SK-N-SH (cell line): Measurements from ENCODE around the gene FOXA1. TPM values are rescaled to one million over a fixed set of nuclear protein-coding genes. Genes with fewer than 3 reads are reported as not detected.

ENCODE experiments used
- CTCF ChIA-PET: fragments of 300-600, 350-600 bp; formaldehyde crosslinking; extraction: SDS; loops from one replicate; lab custom pipeline; 2021; lab: Yijun Ruan, JAX
- POLR2A ChIA-PET: fragments of 350-600 bp; sonication (Branson Sonifier 250); formaldehyde crosslinking; extraction: SDS; loops from one replicate; lab custom pipeline; 2020; ENCODE audit warnings: antibody characterized with exemption, inconsistent platforms; lab: Yijun Ruan, JAX
- DNase-seq: peaks from one replicate; pipeline ENCODE4 v3.0.0; 2012
- H2AFZ ChIP-seq: fragments of 200-600 bp; sonication (generic); 2 replicates; pipeline ENCODE4 v1.8.1; 2016; ENCODE audit warnings: antibody characterized with exemption, mild to moderate bottlenecking, low read depth
- H3F3A ChIP-seq: fragments of 200-600 bp; sonication (generic); replicated peaks from 2 replicates; pipeline ENCODE3; 2016; ENCODE audit warnings: antibody characterized with exemption, mild to moderate bottlenecking; ENCODE audit not compliant: insufficient read depth
- H3K27ac ChIP-seq, 2 experiments: fragments of 200-500 bp in 1 of 2; fragments of 200-600 bp in 1 of 2; sonication (Bioruptor generic) in 1 of 2; sonication (generic), shearing (Covaris generic) in 1 of 2; 2 replicates each; pipeline versions ENCODE4 v1.5.1 to v1.6.1; 2014 to 2016; ENCODE audit warnings: low read depth in 2 of 2, inconsistent platforms in 1 of 2, low read length in 1 of 2, mild to moderate bottlenecking in 1 of 2, mixed read lengths in 1 of 2
- H3K27me3 ChIP-seq: fragments of 200-600 bp; sonication (generic), shearing (Covaris generic); 2 replicates; pipeline ENCODE4 v1.6.1; 2016; ENCODE audit warnings: mixed run types; ENCODE audit not compliant: insufficient read depth
- H3K36me3 ChIP-seq, 2 experiments: fragments of 200-500 bp in 1 of 2; fragments of 200-600 bp in 1 of 2; sonication (Bioruptor generic) in 1 of 2; sonication (generic) in 1 of 2; replicated peaks in 1 of 2; 2 replicates each; pipeline versions ENCODE3 to v1.5.1; 2014 to 2016; ENCODE audit warnings: low read length in 1 of 2, mild to moderate bottlenecking in 1 of 2; ENCODE audit not compliant: insufficient read depth in 2 of 2, control insufficient read depth in 1 of 2
- H3K4me1 ChIP-seq, 2 experiments: fragments of 200-500 bp in 1 of 2; fragments of 200-600 bp in 1 of 2; sonication (Bioruptor generic) in 1 of 2; sonication (generic), shearing (Covaris generic) in 1 of 2; 2 replicates each; pipeline versions ENCODE4 v1.5.1 to v1.6.1; 2014 to 2016; ENCODE audit warnings: low read depth in 1 of 2, low read length in 1 of 2, mixed run types in 1 of 2; ENCODE audit not compliant: insufficient read depth in 2 of 2, control insufficient read depth in 1 of 2
- H3K4me2 ChIP-seq: fragments of 200-600 bp; sonication (generic), shearing (Covaris generic); 2 replicates; pipeline ENCODE4 v1.6.1; 2017; ENCODE audit warnings: mixed run types
- H3K4me3 ChIP-seq, 2 experiments: fragments of 200-500 bp in 1 of 2; fragments of 200-600 bp in 1 of 2; sonication (Bioruptor generic) in 1 of 2; sonication (generic), shearing (Covaris generic) in 1 of 2; 2 replicates each; pipeline versions ENCODE4 v1.5.1 to v1.8.1; 2014 to 2016; ENCODE audit warnings: low read depth in 2 of 2, inconsistent platforms in 1 of 2, low read length in 1 of 2, mild to moderate bottlenecking in 1 of 2, mixed read lengths in 1 of 2, moderate library complexity in 1 of 2
- H3K79me2 ChIP-seq: fragments of 200-600 bp; sonication (generic); 2 replicates; pipeline ENCODE4 v1.8.1; 2017; ENCODE audit warnings: mild to moderate bottlenecking; ENCODE audit not compliant: insufficient read depth
- H3K9ac ChIP-seq: fragments of 200-600 bp; sonication (generic); 2 replicates; pipeline ENCODE4 v1.6.1; 2017; ENCODE audit warnings: mixed run types
- H3K9me2 ChIP-seq: fragments of 200-600 bp; sonication (generic); 2 replicates; pipeline ENCODE4 v1.6.1; 2017; ENCODE audit warnings: mixed run types
- H3K9me3 ChIP-seq: fragments of 200-600 bp; sonication (generic); 2 replicates; pipeline ENCODE4 v1.6.1; 2017; ENCODE audit warnings: mixed run types, mild to moderate bottlenecking, moderate library complexity
- H4K20me1 ChIP-seq: fragments of 200-600 bp; sonication (generic); 2 replicates; pipeline ENCODE4 v1.6.1; 2017; ENCODE audit warnings: mild to moderate bottlenecking, mixed run types; ENCODE audit not compliant: insufficient read depth
- FOSL2 ChIP-seq: IDR thresholded peaks from 2 replicates; pipeline ENCODE4 v1.4.0; 2012; ENCODE audit warnings: low read depth, mild to moderate bottlenecking, moderate library complexity, borderline replicate concordance
- FOXJ3 ChIP-seq: sonication (generic); formaldehyde crosslinking; IDR thresholded peaks from 2 replicates; pipeline ENCODE4 v1.5.1; 2020; ENCODE audit warnings: mild to moderate bottlenecking, missing genetic modification reagents
- FOXM1 ChIP-seq: IDR thresholded peaks from 2 replicates; pipeline ENCODE4 v1.4.0; 2012; ENCODE audit warnings: low read depth, mild to moderate bottlenecking
- GATA2 ChIP-seq: sonication (generic); formaldehyde crosslinking; IDR thresholded peaks from 2 replicates; pipeline ENCODE4 v1.5.0; 2020; ENCODE audit warnings: mild to moderate bottlenecking, missing genetic modification reagents
- MEF2A ChIP-seq: IDR thresholded peaks from 2 replicates; pipeline ENCODE4 v1.4.0; 2012; ENCODE audit warnings: low read depth, borderline replicate concordance
- NFIC ChIP-seq: IDR thresholded peaks from 2 replicates; pipeline ENCODE4 v1.4.0; 2012; ENCODE audit warnings: borderline replicate concordance
- RAD21 ChIP-seq: IDR thresholded peaks from 2 replicates; pipeline ENCODE4 v1.6.1; 2012; ENCODE audit warnings: mild to moderate bottlenecking, low read length
- RCOR1 ChIP-seq: fragments of 150-350 bp; IDR thresholded peaks from 2 replicates; pipeline ENCODE4 v1.6.1; 2017; ENCODE audit warnings: antibody characterized with exemption, low read length
- RXRA ChIP-seq: IDR thresholded peaks from 2 replicates; pipeline ENCODE4 v1.4.0; 2012; ENCODE audit warnings: low read depth, mild to moderate bottlenecking, borderline replicate concordance
- SIN3A ChIP-seq: IDR thresholded peaks from 2 replicates; pipeline ENCODE4 v1.6.1; 2012; ENCODE audit warnings: low read depth, mild to moderate bottlenecking, low read length, moderate library complexity, borderline replicate concordance
- SMC3 ChIP-seq: IDR thresholded peaks from 2 replicates; pipeline ENCODE4 v1.6.1; 2012; ENCODE audit warnings: low read depth, low read length, improper control_type of control experiment
- TAF1 ChIP-seq: IDR thresholded peaks from 2 replicates; pipeline ENCODE4 v1.6.1; 2012; ENCODE audit warnings: low read depth, mild to moderate bottlenecking, low read length, moderate library complexity, borderline replicate concordance
- TEAD4 ChIP-seq: IDR thresholded peaks from 2 replicates; pipeline ENCODE4 v1.4.0; 2012; ENCODE audit warnings: mild to moderate bottlenecking, borderline replicate concordance; ENCODE audit not compliant: insufficient read depth
- YY1 ChIP-seq: IDR thresholded peaks from 2 replicates; pipeline ENCODE4 v1.4.0; 2012; ENCODE audit warnings: low read depth, mild to moderate bottlenecking
- whole genome bisulfite sequencing: methylation state at CpG from one replicate; pipeline ENCODE4 v1.1.6; 2017; ENCODE audit warnings: low lambda C conversion rate; 5-methylcytosine and 5-hydroxymethylcytosine counted together
- polyA plus RNA-seq, 3 experiments: library from polyadenylated mRNA; depleted of rRNA; stranded (reverse); fragments of >200 nt; gene quantifications; 2 replicates each; pipeline ENCODE4 v1.2.3, GENCODE V29; 2012
- TF ChIP-seq, protein P1 (sequence below): IDR thresholded peaks from 2 replicates; pipeline ENCODE4 v1.4.0; 2012; ENCODE audit warnings: low read depth
- TF ChIP-seq, protein P2 (sequence below): IDR thresholded peaks from 2 replicates; pipeline ENCODE4; 2012
- TF ChIP-seq, protein P3 (sequence below): fragments of 200-600 bp; sonication (generic); IDR thresholded peaks from 2 replicates; pipeline ENCODE4 v1.6.1; 2017; ENCODE audit warnings: antibody characterized with exemption, mild to moderate bottlenecking, moderate library complexity
- TF ChIP-seq, protein P4 (sequence below): fragments of 150-350 bp; IDR thresholded peaks from 2 replicates; pipeline ENCODE4 v1.6.1; 2016; ENCODE audit warnings: mild to moderate bottlenecking, low read depth, low read length
- TF ChIP-seq, protein P5 (sequence below): IDR thresholded peaks from 2 replicates; pipeline ENCODE4 v1.4.0; 2012; ENCODE audit warnings: low read depth, borderline replicate concordance

FOXA1 gene
- polyA plus RNA-seq, 1 of the 3 experiments (the other 2 are of a cell fraction) = not detected

DNA sequence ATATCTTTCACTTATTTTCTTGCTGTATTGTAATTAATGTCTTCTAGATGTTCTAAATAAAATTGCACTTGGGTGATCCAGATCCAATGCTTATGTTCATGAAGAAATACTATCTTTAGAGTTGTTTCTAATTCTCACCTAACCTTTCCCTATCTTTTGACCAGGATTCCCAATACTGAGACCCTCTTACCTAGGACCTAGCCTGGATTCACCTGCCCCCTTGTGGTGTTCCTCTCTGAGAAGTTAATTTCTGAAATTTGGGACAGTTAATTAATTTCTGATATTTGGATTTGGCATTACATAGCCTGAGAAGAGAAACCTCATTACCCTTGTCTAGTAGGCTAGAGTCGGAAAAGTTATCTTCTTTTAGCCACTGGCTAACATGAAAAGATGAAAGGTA lies 29.5 kb downstream of the FOXA1 start:
- Histone ChIP-seq H3K4me2 (no peak overlapping the region), H3F3A (no peaks in the 10 kb centered on the region), H3K9me3 (no peaks in the 10 kb centered on the region), H3K4me3 (no peak overlapping the region), H3K27ac (no peak overlapping the region), H3K4me1 (no peaks in the 10 kb centered on the region), H3K79me2 (no peaks in the 10 kb centered on the region), H3K36me3 (no peaks in the 10 kb centered on the region), H4K20me1 (no peaks in the 10 kb centered on the region), H2AFZ (no peak overlapping the region), H3K9me2 (no peaks in the 10 kb centered on the region), H3K9ac (no peak overlapping the region), H3K27me3 (no peaks in the 10 kb centered on the region)
- no peak for DNase-seq
- TF ChIP-seq FOSL2 (no peak), TAF1 (no peak), RAD21 (no peak), RXRA (no peak), SIN3A (no peak), FOXJ3 (CRISPR knock-in tag) (no peak)
- TF ChIP-seq, protein P1, sequence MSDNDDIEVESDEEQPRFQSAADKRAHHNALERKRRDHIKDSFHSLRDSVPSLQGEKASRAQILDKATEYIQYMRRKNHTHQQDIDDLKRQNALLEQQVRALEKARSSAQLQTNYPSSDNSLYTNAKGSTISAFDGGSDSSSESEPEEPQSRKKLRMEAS = no peak
- TF ChIP-seq, protein P2, sequence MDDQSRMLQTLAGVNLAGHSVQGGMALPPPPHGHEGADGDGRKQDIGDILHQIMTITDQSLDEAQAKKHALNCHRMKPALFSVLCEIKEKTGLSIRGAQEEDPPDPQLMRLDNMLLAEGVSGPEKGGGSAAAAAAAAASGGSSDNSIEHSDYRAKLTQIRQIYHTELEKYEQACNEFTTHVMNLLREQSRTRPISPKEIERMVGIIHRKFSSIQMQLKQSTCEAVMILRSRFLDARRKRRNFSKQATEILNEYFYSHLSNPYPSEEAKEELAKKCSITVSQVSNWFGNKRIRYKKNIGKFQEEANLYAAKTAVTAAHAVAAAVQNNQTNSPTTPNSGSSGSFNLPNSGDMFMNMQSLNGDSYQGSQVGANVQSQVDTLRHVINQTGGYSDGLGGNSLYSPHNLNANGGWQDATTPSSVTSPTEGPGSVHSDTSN = no peak
- TF ChIP-seq, protein P3, sequence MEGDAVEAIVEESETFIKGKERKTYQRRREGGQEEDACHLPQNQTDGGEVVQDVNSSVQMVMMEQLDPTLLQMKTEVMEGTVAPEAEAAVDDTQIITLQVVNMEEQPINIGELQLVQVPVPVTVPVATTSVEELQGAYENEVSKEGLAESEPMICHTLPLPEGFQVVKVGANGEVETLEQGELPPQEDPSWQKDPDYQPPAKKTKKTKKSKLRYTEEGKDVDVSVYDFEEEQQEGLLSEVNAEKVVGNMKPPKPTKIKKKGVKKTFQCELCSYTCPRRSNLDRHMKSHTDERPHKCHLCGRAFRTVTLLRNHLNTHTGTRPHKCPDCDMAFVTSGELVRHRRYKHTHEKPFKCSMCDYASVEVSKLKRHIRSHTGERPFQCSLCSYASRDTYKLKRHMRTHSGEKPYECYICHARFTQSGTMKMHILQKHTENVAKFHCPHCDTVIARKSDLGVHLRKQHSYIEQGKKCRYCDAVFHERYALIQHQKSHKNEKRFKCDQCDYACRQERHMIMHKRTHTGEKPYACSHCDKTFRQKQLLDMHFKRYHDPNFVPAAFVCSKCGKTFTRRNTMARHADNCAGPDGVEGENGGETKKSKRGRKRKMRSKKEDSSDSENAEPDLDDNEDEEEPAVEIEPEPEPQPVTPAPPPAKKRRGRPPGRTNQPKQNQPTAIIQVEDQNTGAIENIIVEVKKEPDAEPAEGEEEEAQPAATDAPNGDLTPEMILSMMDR = no peak
- TF ChIP-seq, protein P4, sequence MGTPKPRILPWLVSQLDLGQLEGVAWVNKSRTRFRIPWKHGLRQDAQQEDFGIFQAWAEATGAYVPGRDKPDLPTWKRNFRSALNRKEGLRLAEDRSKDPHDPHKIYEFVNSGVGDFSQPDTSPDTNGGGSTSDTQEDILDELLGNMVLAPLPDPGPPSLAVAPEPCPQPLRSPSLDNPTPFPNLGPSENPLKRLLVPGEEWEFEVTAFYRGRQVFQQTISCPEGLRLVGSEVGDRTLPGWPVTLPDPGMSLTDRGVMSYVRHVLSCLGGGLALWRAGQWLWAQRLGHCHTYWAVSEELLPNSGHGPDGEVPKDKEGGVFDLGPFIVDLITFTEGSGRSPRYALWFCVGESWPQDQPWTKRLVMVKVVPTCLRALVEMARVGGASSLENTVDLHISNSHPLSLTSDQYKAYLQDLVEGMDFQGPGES = no peak
- CTCF ChIA-PET = no interaction called here
- POLR2A ChIA-PET = no interaction called here
- WGBS = 20% methylated on average over 1 of the region's 1 CpG

DNA sequence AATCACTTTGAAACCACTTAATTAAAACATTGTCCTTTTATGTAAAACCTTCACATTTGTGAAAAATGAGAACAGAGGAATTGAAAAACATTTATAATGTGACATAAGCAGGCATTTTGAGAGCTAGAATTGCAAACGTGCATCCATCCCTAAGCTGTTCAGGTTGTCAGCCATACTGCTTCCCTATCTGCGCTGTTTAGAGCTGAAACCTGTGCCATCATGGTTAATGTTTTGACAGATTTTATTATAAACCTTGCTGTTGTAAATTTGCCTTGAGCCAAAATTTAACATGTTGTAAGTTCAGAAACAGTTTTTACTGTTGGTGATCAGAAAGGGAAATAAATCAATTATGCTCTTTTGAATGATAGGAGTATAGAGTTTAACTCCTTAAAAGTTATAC lies 31.9 kb downstream of the FOXA1 start:
- Histone ChIP-seq H3K4me3 (no peak overlapping the region), H4K20me1 (no peaks in the 10 kb centered on the region), H3K27me3 (no peaks in the 10 kb centered on the region), H3K9me2 (no peaks in the 10 kb centered on the region), H3K79me2 (no peaks in the 10 kb centered on the region), H3K4me1 (no peaks in the 10 kb centered on the region), H3K4me2 (no peak overlapping the region), H3K36me3 (no peaks in the 10 kb centered on the region), H2AFZ (no peak overlapping the region), H3F3A (no peaks in the 10 kb centered on the region), H3K9ac (no peak overlapping the region), H3K9me3 (no peaks in the 10 kb centered on the region), H3K27ac (no peak overlapping the region)
- DNase-seq = no peak
- WGBS = 22% methylated on average over 1 of the region's 2 CpGs
- ChIA-PET CTCF (no interaction called here), POLR2A (no interaction called here)
- TF ChIP-seq RCOR1 (no peak), NFIC (no peak), SMC3 (no peak), YY1 (no peak), GATA2 (CRISPR knock-in tag) (no peak), TEAD4 (no peak), FOXM1 (no peak), FOSL2 (no peak), MEF2A (no peak)
- TF ChIP-seq, protein P5, sequence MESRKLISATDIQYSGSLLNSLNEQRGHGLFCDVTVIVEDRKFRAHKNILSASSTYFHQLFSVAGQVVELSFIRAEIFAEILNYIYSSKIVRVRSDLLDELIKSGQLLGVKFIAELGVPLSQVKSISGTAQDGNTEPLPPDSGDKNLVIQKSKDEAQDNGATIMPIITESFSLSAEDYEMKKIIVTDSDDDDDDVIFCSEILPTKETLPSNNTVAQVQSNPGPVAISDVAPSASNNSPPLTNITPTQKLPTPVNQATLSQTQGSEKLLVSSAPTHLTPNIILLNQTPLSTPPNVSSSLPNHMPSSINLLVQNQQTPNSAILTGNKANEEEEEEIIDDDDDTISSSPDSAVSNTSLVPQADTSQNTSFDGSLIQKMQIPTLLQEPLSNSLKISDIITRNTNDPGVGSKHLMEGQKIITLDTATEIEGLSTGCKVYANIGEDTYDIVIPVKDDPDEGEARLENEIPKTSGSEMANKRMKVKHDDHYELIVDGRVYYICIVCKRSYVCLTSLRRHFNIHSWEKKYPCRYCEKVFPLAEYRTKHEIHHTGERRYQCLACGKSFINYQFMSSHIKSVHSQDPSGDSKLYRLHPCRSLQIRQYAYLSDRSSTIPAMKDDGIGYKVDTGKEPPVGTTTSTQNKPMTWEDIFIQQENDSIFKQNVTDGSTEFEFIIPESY = no peak
- TF ChIP-seq, protein P2 = no peak
- TF ChIP-seq, protein P3 = no peak
